GM18507 (cell line): ENCODE results near the gene SMO.
"Not testable (repeated sequence)": the region's sequence is repeated elsewhere in the genome, so short reads cannot be mapped to it uniquely, and the experiment has no call there.

Source experiments
- DNase-seq: peaks from one replicate; pipeline ENCODE4 v3.0.0; 2011; ENCODE audit warnings: low read depth; ENCODE audit not compliant: insufficient read length; ENCODE audit errors: extremely low spot score
- FAIRE-seq: peaks from 2 replicates; lab custom pipeline; 2011; peaks lifted over from hg19 to GRCh38; lab: Jason Lieb, UNC

SMO gene

GRCh38 chr7:129203050-129203741 lies 14.8 kb downstream of the SMO start:
- no peak for FAIRE-seq
- DNase-seq: no peak

- no peak for DNase-seq
- FAIRE-seq: no peak
Observed at GRCh38 chr7:129205126-129205818, 16.8 kb downstream of the SMO start.

DNA sequence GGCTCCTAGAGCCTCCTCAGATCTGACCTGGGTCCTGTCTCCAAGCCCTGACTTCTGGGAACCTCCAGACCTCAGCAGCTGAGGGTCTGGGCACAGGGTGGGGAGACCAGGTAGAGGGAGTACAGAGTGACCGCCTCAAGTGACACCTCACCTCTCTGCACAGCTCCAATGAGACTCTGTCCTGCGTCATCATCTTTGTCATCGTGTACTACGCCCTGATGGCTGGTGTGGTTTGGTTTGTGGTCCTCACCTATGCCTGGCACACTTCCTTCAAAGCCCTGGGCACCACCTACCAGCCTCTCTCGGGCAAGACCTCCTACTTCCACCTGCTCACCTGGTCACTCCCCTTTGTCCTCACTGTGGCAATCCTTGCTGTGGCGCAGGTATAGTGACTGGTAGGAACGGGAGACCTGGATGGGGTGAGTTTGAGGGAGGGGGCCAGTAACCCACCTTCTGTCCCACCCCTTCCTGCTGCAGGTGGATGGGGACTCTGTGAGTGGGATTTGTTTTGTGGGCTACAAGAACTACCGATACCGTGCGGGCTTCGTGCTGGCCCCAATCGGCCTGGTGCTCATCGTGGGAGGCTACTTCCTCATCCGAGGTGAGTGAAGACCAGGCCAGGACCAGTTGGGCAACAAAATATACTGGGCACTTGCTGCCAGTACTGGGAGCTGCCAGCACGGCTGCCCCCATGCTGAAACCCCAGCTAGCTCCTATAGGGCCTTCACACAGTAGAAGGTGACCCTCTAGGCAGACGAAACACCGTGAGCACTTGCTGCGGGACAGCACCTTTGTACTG lies 17.8 kb downstream of the SMO start:
- FAIRE-seq: no peak
- DNase-seq: no peak

DNA sequence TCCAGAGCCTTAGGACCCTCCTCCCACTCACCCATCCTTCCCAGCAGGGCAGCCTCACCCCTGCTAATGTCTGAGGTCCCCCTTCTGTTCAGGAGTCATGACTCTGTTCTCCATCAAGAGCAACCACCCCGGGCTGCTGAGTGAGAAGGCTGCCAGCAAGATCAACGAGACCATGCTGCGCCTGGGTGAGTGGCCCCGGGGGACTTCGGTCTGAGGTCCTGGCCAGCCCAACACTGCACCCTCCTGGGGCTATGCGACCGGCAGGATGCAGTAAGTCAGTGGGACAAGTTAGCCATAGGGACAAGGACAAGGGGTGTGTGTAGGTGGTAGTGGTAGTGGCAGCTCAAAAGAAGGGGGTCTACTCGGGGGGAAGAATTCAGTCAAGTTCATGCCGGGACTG lies 20.2 kb downstream of the SMO start:
- no peak for FAIRE-seq
- no peak for DNase-seq

GRCh38 chr7:129209067-129209926 lies 20.9 kb downstream of the SMO start:
- no peak for DNase-seq
- no peak for FAIRE-seq

DNA sequence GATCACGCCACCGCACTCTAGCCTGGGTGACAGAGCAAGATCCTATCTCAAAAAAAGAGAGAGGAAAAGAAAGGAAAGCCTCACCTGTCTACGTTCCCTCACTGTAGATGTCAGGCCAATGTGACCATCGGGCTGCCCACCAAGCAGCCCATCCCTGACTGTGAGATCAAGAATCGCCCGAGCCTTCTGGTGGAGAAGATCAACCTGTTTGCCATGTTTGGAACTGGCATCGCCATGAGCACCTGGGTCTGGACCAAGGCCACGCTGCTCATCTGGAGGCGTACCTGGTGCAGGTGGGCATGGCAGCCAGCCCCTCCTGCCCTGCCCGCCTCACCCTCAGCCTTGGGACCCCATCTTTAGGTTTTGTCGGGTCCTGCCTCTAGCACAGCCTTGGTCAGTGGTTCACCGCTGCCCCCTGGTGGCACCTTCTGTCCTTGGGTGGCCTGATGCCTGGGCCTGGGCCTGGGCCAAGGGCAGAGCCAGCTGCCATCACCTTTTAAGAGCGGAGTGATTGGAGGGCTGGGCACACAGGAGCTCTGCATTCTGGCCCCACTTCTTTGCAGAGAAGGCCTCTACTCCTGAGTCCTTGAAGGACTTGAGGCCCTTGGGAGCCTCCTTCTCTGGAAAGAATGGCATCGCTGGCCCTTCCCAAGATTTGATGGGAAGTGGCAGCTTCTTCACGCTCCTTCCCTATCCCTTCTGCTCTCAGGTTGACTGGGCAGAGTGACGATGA lies 22.0 kb downstream of the SMO start:
- DNase-seq (peak; percentile 80), FAIRE-seq (peak; percentile 87)

GRCh38 chr7:129210989-129211312 lies 22.5 kb downstream of the SMO start:
- DNase-seq: no peak
- no peak for FAIRE-seq

DNA sequence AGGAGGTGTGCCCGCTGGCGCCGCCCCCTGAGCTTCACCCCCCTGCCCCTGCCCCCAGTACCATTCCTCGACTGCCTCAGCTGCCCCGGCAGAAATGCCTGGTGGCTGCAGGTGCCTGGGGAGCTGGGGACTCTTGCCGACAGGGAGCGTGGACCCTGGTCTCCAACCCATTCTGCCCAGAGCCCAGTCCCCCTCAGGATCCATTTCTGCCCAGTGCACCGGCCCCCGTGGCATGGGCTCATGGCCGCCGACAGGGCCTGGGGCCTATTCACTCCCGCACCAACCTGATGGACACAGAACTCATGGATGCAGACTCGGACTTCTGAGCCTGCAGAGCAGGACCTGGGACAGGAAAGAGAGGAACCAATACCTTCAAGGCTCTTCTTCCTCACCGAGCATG lies 23.7 kb downstream of the SMO start:
- DNase-seq (no peak), FAIRE-seq (no peak)

DNA sequence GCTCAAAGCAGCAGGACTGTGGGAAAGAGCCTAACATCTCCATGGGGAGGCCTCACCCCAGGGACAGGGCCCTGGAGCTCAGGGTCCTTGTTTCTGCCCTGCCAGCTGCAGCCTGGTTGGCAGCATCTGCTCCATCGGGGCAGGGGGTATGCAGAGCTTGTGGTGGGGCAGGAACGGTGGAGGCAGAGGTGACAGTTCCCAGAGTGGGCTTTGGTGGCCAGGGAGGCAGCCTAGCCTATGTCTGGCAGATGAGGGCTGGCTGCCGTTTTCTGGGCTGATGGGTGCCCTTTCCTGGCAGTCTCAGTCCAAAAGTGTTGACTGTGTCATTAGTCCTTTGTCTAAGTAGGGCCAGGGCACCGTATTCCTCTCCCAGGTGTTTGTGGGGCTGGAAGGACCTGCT lies 24.2 kb downstream of the SMO start:
- DNase-seq (no peak), FAIRE-seq (no peak)

GRCh38 chr7:129213828-129214227 lies 25.4 kb downstream of the SMO start:
- DNase-seq: no peak
- peak; percentile 57 for FAIRE-seq

- not testable (repeated sequence) for DNase-seq
Observed at GRCh38 chr7:129215691-129216090, 27.3 kb downstream of the SMO start.

GRCh38 chr7:129216101-129216715 lies 27.8 kb downstream of the SMO start:
- FAIRE-seq, DNase-seq: not testable (repeated sequence)

More at GRCh38 chr7:129215691-129216090, 27.3 kb downstream of the SMO start:
- FAIRE-seq: not testable (repeated sequence)

DNA sequence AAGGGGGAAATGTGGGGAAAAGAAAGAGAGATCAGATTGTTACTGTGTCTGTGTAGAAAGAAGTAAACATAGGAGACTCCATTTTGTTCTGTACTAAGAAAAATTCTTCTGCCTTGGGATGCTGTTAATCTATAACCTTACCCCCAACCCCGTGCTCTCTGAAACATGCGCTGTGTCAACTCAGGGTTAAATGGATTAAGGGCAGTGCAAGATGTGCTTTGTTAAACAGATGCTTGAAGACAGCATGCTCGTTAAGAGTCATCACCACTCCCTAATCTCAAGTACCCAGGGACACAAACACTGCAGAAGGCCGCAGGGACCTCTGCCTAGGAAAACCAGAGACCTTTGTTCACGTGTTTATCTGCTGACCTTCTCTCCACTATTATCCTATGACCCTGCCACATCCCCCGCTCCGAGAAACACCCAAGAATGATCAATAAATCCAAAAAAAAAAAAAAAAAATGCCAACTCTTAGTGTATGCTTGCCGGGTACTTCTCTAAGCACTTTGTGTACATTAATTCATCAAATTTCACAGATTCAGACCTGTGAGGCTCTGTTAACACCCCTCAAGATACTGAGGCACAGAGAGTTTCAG lies 28.5 kb downstream of the SMO start:
- DNase-seq, FAIRE-seq: not testable (repeated sequence)

GRCh38 chr7:129218514-129219062 lies 30.2 kb downstream of the SMO start:
- FAIRE-seq (peak; percentile 92), DNase-seq (no peak)

- FAIRE-seq, DNase-seq: not testable (repeated sequence)
Observed at GRCh38 chr7:129219166-129219565, 30.7 kb downstream of the SMO start.

- DNase-seq (no peak), FAIRE-seq (no peak)
Observed at GRCh38 chr7:129222064-129222463, 33.6 kb downstream of the SMO start.

- FAIRE-seq (peak; percentile 96), DNase-seq (peak; percentile 88)
Observed at GRCh38 chr7:129224251-129225205, 36.1 kb downstream of the SMO start, which contains the start of gene AHCYL2. AHCYL2 (plus strand) TSS chr7:129225030.
